KMS-11 (cell line): ENCODE results near the gene OLAH.

Experiments
- H2AFZ ChIP-seq: fragments of 200-600 bp; sonication (generic); 2 replicates; pipeline ENCODE4 v1.6.1; 2016; ENCODE audit warnings: antibody characterized with exemption, mixed run types, low read depth
- H3K27ac ChIP-seq: fragments of 200-600 bp; sonication (generic); 2 replicates; pipeline ENCODE4 v1.6.1; 2016; ENCODE audit warnings: mild to moderate bottlenecking, mixed run types
- H3K27me3 ChIP-seq: fragments of 200-600 bp; sonication (generic); 2 replicates; pipeline ENCODE4 v1.6.1; 2017; ENCODE audit warnings: mild to moderate bottlenecking, low read depth, mixed run types, moderate library complexity; ENCODE audit not compliant: insufficient read depth
- H3K36me3 ChIP-seq: fragments of 200-600 bp; sonication (generic); 2 replicates; pipeline ENCODE4 v1.6.1; 2017; ENCODE audit warnings: mild to moderate bottlenecking, mixed run types; ENCODE audit not compliant: insufficient read depth
- H3K4me1 ChIP-seq: fragments of 200-600 bp; sonication (generic); 2 replicates; pipeline ENCODE4 v1.6.1; 2016; ENCODE audit warnings: mild to moderate bottlenecking, low read depth, mixed run types; ENCODE audit not compliant: poor library complexity, severe bottlenecking
- H3K4me2 ChIP-seq: fragments of 200-600 bp; sonication (generic); 2 replicates; pipeline ENCODE4 v1.7.0; 2016; ENCODE audit warnings: mild to moderate bottlenecking, mixed run types
- H3K4me3 ChIP-seq: fragments of 200-600 bp; sonication (generic); IDR thresholded peaks from 2 replicates; pipeline ENCODE4 v1.6.1; 2017; ENCODE audit warnings: low read depth, low read length, mixed read lengths; ENCODE audit not compliant: insufficient read depth
- H3K79me2 ChIP-seq: fragments of 200-600 bp; sonication (generic); 2 replicates; pipeline ENCODE4 v1.6.1; 2016; ENCODE audit warnings: low read depth, mixed run types; ENCODE audit not compliant: insufficient read depth
- H3K9ac ChIP-seq: fragments of 200-600 bp; sonication (generic); 2 replicates; pipeline ENCODE4 v1.6.1; 2016; ENCODE audit warnings: mild to moderate bottlenecking, mixed run types
- H4K20me1 ChIP-seq: fragments of 200-600 bp; sonication (generic); 2 replicates; pipeline ENCODE4 v1.6.1; 2016; ENCODE audit warnings: mild to moderate bottlenecking, mixed run types; ENCODE audit not compliant: insufficient read depth
- TF ChIP-seq, protein P1 (sequence below): fragments of 200-600 bp; sonication (generic); conservative IDR thresholded peaks from 2 replicates; pipeline ENCODE4 v1.6.1; 2017; ENCODE audit warnings: low read depth, mild to moderate bottlenecking, antibody characterized with exemption, low read length, moderate library complexity, mixed read lengths

Gene OLAH

DNA sequence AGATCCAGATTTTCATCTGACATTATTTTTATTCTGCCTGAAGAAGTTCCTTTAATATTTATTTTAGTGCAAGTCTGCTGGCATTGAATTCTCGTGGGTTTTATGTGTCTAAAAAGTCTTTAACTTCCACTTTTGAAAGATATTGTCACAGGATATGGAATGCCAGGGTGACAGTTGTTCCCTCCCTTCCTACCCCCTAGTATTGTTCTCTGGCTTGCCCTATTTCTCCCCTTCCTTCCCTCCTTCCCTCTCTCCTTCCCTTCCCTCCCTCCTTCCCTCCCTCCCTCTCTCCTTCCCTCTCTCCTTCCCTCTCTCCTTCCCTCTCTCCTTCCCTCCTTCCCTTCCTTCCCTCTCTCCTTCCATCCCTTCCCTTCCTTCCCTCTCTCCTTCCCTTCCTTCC lies 14.9 kb downstream of the OLAH start:
- no peaks in the 10 kb centered on the region for H3K27me3 ChIP-seq
- H3K36me3 ChIP-seq, result no peaks in the 10 kb centered on the region
- H3K27ac ChIP-seq, result no peak overlapping the region
- H3K4me2 ChIP-seq, result no peak overlapping the region
- no peaks in the 10 kb centered on the region for H4K20me1 ChIP-seq
- H2AFZ ChIP-seq, result no peak overlapping the region
- TF ChIP-seq, protein P1, sequence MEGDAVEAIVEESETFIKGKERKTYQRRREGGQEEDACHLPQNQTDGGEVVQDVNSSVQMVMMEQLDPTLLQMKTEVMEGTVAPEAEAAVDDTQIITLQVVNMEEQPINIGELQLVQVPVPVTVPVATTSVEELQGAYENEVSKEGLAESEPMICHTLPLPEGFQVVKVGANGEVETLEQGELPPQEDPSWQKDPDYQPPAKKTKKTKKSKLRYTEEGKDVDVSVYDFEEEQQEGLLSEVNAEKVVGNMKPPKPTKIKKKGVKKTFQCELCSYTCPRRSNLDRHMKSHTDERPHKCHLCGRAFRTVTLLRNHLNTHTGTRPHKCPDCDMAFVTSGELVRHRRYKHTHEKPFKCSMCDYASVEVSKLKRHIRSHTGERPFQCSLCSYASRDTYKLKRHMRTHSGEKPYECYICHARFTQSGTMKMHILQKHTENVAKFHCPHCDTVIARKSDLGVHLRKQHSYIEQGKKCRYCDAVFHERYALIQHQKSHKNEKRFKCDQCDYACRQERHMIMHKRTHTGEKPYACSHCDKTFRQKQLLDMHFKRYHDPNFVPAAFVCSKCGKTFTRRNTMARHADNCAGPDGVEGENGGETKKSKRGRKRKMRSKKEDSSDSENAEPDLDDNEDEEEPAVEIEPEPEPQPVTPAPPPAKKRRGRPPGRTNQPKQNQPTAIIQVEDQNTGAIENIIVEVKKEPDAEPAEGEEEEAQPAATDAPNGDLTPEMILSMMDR, result no peak
- H3K79me2 ChIP-seq, result no peaks in the 10 kb centered on the region
- no peak overlapping the region for H3K9ac ChIP-seq
- H3K4me3 ChIP-seq, result no peak overlapping the region
- H3K4me1 ChIP-seq, result no peaks in the 10 kb centered on the region

DNA sequence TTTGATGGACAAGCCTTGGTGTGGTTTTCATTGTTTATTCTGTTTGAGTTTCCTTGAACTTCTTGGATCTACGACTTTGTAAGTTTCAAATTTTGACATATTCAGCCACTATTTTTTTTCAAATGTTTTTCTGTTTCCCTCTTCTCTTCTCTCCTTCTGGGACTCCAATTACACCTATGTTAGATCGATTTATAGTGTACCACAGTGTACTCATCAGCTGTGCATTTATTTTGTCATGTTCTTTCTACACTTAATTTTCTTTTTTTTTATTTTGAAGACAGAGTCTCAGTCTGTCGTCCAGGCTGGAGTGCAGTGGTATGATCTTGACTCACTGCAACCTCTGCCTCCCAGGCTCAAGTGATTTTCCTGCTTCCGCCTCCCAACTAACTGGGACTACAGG lies 16.2 kb downstream of the OLAH start:
- Histone ChIP-seq H3K9ac (no peak overlapping the region), H3K36me3 (no peaks in the 10 kb centered on the region), H2AFZ (no peak overlapping the region), H3K4me1 (no peaks in the 10 kb centered on the region), H3K4me2 (no peak overlapping the region), H3K27ac (no peak overlapping the region), H4K20me1 (no peaks in the 10 kb centered on the region), H3K4me3 (no peak overlapping the region), H3K27me3 (no peaks in the 10 kb centered on the region), H3K79me2 (no peaks in the 10 kb centered on the region)
- TF ChIP-seq, protein P1, result no peak

DNA sequence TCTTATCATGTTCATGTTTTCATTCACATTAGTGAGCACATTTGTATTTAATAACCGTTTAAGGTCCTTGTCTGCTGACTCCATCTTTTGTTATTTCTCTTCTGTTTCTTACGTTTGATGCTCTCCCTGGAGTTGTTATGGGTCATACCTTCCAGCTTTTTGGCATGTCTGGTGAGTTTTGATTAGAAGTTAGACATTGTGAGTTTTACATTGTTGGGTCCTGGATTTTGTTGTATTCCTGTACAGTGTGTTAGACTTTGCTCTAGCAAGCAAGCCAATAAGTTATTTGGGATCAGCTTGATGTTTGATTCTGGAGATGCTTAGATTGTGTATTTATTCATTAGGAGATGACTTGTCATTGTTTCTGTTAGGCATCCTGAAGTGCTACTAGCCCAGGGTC lies 16.9 kb downstream of the OLAH start:
- H4K20me1 ChIP-seq, result no peaks in the 10 kb centered on the region
- no peak overlapping the region for H3K27ac ChIP-seq
- H3K9ac ChIP-seq, result no peak overlapping the region
- H3K4me1 ChIP-seq, result no peaks in the 10 kb centered on the region
- H3K79me2 ChIP-seq, result no peaks in the 10 kb centered on the region
- no peaks in the 10 kb centered on the region for H3K36me3 ChIP-seq
- no peak overlapping the region for H3K4me2 ChIP-seq
- no peaks in the 10 kb centered on the region for H3K27me3 ChIP-seq
- no peak overlapping the region for H2AFZ ChIP-seq
- H3K4me3 ChIP-seq, result no peak overlapping the region
- TF ChIP-seq, protein P1, result no peak

DNA sequence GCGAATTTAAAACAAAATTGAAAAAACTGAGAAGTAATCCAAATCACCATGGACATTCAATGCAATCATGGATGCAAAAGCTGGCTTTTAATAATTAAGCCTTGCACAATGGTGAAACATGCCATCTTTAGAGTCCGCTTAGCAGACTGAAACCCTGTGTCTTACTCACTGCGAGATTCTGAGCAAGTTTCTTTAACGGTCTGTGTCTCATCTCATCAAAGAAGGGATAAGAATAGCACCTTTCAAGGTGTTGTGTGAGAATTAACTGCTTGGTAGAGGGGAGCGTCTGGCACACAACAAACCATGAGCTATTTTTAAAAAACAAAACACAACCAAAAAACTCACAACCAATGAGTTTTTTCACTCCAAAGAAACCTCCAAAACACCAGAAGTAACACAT lies 23.4 kb downstream of the OLAH start:
- Histone ChIP-seq H3K4me1 (no peaks in the 10 kb centered on the region), H3K4me3 (no peak overlapping the region), H3K79me2 (no peaks in the 10 kb centered on the region), H2AFZ (no peak overlapping the region), H3K27me3 (no peaks in the 10 kb centered on the region), H3K27ac (no peak overlapping the region), H3K4me2 (no peak overlapping the region), H3K36me3 (no peaks in the 10 kb centered on the region), H3K9ac (no peak overlapping the region), H4K20me1 (no peaks in the 10 kb centered on the region)
- TF ChIP-seq, protein P1, result no peak

DNA sequence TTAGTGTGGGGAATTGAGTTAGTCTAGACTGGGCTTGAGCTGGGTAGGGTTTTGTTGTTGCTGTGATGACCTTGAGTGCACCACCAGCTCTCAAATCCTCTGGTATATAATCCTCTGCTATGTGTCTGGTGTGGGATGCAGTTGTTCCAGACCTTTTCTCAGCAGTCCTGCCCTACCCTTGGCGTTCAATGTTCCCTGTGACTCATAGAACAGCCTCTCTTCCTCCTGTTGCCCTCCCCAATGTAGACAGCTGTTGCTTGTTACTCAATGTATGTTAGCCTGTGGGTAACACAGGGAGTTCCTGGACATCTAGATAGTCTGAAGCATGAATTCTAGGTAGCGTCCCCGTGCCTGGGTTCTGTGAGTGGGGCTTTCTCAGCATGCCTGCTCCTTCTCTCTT lies 25.1 kb downstream of the OLAH start:
- no peak overlapping the region for H2AFZ ChIP-seq
- no peaks in the 10 kb centered on the region for H4K20me1 ChIP-seq
- no peaks in the 10 kb centered on the region for H3K27me3 ChIP-seq
- H3K36me3 ChIP-seq, result no peaks in the 10 kb centered on the region
- no peak overlapping the region for H3K4me3 ChIP-seq
- no peak overlapping the region for H3K4me2 ChIP-seq
- TF ChIP-seq, protein P1, result no peak
- H3K4me1 ChIP-seq, result no peaks in the 10 kb centered on the region
- H3K27ac ChIP-seq, result no peak overlapping the region
- no peaks in the 10 kb centered on the region for H3K79me2 ChIP-seq
- H3K9ac ChIP-seq, result no peak overlapping the region
